ENCODE data around the gene C1QTNF4.

Gene C1QTNF4

GRCh38 chr11:47592251-47592650, 2.0 kb downstream of the C1QTNF4 start:
- H3F3A ChIP-seq (ENCODE audit: insufficient read depth): no peaks in the 10 kb centered on the region
- no peak overlapping the region for H2AFZ ChIP-seq (ENCODE audit: low read depth, low read length, severe bottlenecking)
- no peaks in the 10 kb centered on the region for H3K9me3 ChIP-seq (ENCODE audit: insufficient read depth, low read length)
- no peak overlapping the region for H3K4me2 ChIP-seq (ENCODE audit: low read depth, low read length, poor library complexity, severe bottlenecking)
- TF ChIP-seq EZH2phosphoT487 (conservative IDR thresholded peaks at IDR 0.05; ENCODE audit: low read length) (no peak), CTCF (IDR thresholded peaks at IDR 0.05; ENCODE audit: insufficient read depth, low read length, poor library complexity, severe bottlenecking) (no peak)
- no peaks in the 10 kb centered on the region for H3K36me3 ChIP-seq (ENCODE audit: low read length)
- no peaks in the 10 kb centered on the region for H4K20me1 ChIP-seq (ENCODE audit: low read depth, low read length)
- H3K4me3 ChIP-seq (ENCODE audit: insufficient read depth, low read length, poor library complexity, severe bottlenecking): no peak overlapping the region
- H3K27ac ChIP-seq (ENCODE audit: low read depth, low read length): no peak overlapping the region
- no peaks in the 10 kb centered on the region for H3K27me3 ChIP-seq (ENCODE audit: low read length)
- no peaks in the 10 kb centered on the region for H3K9me2 ChIP-seq (replicated peaks; ENCODE audit: insufficient read depth, low read length)
- no peak overlapping the region for H3K9ac ChIP-seq (ENCODE audit: low read length)
- no peaks in the 10 kb centered on the region for H3K79me2 ChIP-seq (ENCODE audit: insufficient read depth, low read length)

GRCh38 chr11:47591764-47592163, 2.4 kb downstream of the C1QTNF4 start:
- no peak for TF ChIP-seq EZH2phosphoT487 (conservative IDR thresholded peaks at IDR 0.05; ENCODE audit: low read length)
- no peak for TF ChIP-seq CTCF (IDR thresholded peaks at IDR 0.05; ENCODE audit: insufficient read depth, low read length, poor library complexity, severe bottlenecking)
- Histone ChIP-seq H3K27me3 (ENCODE audit: low read length) (no peaks in the 10 kb centered on the region), H3K9ac (ENCODE audit: low read length) (no peak overlapping the region), H3K27ac (ENCODE audit: low read depth, low read length) (no peak overlapping the region), H4K20me1 (ENCODE audit: low read depth, low read length) (no peaks in the 10 kb centered on the region), H2AFZ (ENCODE audit: low read depth, low read length, severe bottlenecking) (no peak overlapping the region), H3K9me2 (replicated peaks; ENCODE audit: insufficient read depth, low read length) (no peaks in the 10 kb centered on the region), H3F3A (ENCODE audit: insufficient read depth) (no peaks in the 10 kb centered on the region), H3K79me2 (ENCODE audit: insufficient read depth, low read length) (no peaks in the 10 kb centered on the region), H3K4me2 (ENCODE audit: low read depth, low read length, poor library complexity, severe bottlenecking) (no peak overlapping the region), H3K9me3 (ENCODE audit: insufficient read depth, low read length) (no peaks in the 10 kb centered on the region), H3K36me3 (ENCODE audit: low read length) (no peaks in the 10 kb centered on the region), H3K4me3 (ENCODE audit: insufficient read depth, low read length, poor library complexity, severe bottlenecking) (no peak overlapping the region)

GRCh38 chr11:47589977-47590861, 4.0 kb downstream of the C1QTNF4 start:
- no peaks in the 10 kb centered on the region for H3K9me2 ChIP-seq (replicated peaks; ENCODE audit: insufficient read depth, low read length)
- no peaks in the 10 kb centered on the region for H3K79me2 ChIP-seq (ENCODE audit: insufficient read depth, low read length)
- H2AFZ ChIP-seq (ENCODE audit: low read depth, low read length, severe bottlenecking): no peak overlapping the region
- no peaks in the 10 kb centered on the region for H3K27me3 ChIP-seq (ENCODE audit: low read length)
- no peaks in the 10 kb centered on the region for H4K20me1 ChIP-seq (ENCODE audit: low read depth, low read length)
- no peak overlapping the region for H3K4me2 ChIP-seq (ENCODE audit: low read depth, low read length, poor library complexity, severe bottlenecking)
- H3K27ac ChIP-seq (ENCODE audit: low read depth, low read length): no peak overlapping the region
- no peaks in the 10 kb centered on the region for H3K9me3 ChIP-seq (ENCODE audit: insufficient read depth, low read length)
- no peaks in the 10 kb centered on the region for H3F3A ChIP-seq (ENCODE audit: insufficient read depth)
- TF ChIP-seq EZH2phosphoT487 (conservative IDR thresholded peaks at IDR 0.05; ENCODE audit: low read length): no peak
- no peak for TF ChIP-seq CTCF (IDR thresholded peaks at IDR 0.05; ENCODE audit: insufficient read depth, low read length, poor library complexity, severe bottlenecking)
- H3K4me3 ChIP-seq (ENCODE audit: insufficient read depth, low read length, poor library complexity, severe bottlenecking): no peak overlapping the region
- H3K9ac ChIP-seq (ENCODE audit: low read length): no peak overlapping the region
- no peaks in the 10 kb centered on the region for H3K36me3 ChIP-seq (ENCODE audit: low read length)

Data from SU-DHL-6 (cell line).